Uterus (tissue), 2 donors: ENCODE results near the gene GALNT15.

Experiments
- CTCF ChIP-seq, 4 experiments: fragments of 200-600 bp in 2 of 4; fragments of 450-650 bp in 2 of 4; sonication (generic) in 2 of 4; IDR thresholded peaks; one replicate each; pipeline ENCODE4 v1.5.1; 2016 to 2019; ENCODE audit warnings: antibody characterized with exemption in 4 of 4, mild to moderate bottlenecking in 2 of 4, moderate library complexity in 1 of 4
- POLR2A ChIP-seq, 2 donors: fragments of 450-650 bp; IDR thresholded peaks; one replicate each; pipeline ENCODE4 v1.6.1; 2016; ENCODE audit warnings: antibody characterized with exemption in 2 of 2, mild to moderate bottlenecking in 1 of 2, moderate library complexity in 1 of 2

- TF ChIP-seq CTCF (IDR thresholded peaks at IDR 0.05): no peak
- TF ChIP-seq POLR2A (IDR thresholded peaks at IDR 0.05): no peak
These were observed 53.1 kb downstream of the GALNT15 start for GRCh38 chr3:16227566-16227965.
